HG02623 (cell line): ENCODE results near the gene MAMLD1.

ENCODE experiments used
- ATAC-seq: cut with Tn5 transposase; IDR thresholded peaks from one replicate; pipeline ENCODE4 v1.9.1; 2021; ENCODE audit warnings: moderate library complexity; ENCODE audit not compliant: unreplicated experiment

Gene MAMLD1

GRCh38 chrX:150352114-150352513 lies 11.0 kb upstream of the MAMLD1 start:
- ATAC-seq: no peak

- ATAC-seq: no peak
These were observed 10.5 kb upstream of the MAMLD1 start for GRCh38 chrX:150352581-150352980.

DNA sequence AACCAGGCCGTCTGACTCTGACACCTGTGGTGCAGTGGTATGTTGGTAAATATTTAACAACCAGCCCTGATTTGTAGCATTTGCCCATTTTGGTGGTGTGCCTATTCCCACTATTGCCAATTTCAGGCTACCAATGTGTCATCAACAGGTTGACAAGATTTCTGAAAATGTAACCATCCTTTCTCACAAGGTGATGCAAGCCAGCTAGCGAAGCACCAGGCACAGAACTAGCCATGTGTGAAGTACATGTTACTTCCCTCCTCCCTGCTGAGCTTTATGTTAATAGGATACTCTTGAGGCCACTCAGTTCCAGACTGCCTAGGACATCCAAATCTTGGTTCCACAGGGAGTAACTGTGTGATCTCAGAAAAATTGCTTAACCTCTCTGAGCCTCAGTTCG lies 7.2 kb upstream of the MAMLD1 start:
- no peak for ATAC-seq

- no peak for ATAC-seq
These were observed 5.3 kb upstream of the MAMLD1 start for GRCh38 chrX:150357790-150358189.

DNA sequence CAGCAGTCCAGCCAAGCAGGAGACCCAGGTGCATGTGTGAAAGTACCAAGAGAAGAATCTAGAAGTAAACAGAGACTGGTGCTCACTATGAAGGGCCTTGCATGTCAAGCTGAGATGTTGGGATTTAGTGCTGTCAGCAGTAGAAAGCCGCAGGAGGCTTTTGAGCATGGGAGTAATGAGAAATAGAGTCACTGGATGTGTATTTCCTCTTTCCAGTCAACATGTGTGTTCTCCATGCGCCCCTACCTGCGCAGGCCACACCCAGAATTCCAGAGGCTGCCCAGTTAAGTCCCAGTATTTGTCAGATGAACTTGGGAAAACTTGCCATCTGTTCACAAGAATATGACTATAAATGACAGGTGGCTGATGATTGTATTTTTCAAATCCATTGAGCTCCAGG lies 4.5 kb upstream of the MAMLD1 start:
- ATAC-seq: no peak

DNA sequence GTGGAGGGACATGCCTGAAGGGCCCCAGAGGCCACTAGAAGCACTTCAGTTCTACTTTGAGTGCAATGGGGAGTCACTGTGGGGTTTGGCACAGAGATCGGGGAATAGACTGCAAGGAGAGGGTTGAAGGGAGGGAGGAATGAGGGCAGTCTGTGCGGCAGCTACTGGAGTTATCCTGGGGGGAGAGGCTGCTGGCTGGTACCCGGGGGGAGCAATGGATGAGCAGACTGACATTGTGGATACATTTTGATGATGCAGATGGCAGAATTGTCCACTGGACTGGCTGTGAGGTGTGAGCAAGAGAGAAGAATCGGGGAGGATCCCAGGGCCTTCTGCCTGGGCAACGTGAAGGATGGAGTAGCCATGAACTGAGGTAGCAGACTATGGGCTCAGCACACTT lies 2.8 kb upstream of the MAMLD1 start:
- ATAC-seq: no peak

GRCh38 chrX:150361070-150361776 lies 1.9 kb upstream of the MAMLD1 start:
- no peak for ATAC-seq

DNA sequence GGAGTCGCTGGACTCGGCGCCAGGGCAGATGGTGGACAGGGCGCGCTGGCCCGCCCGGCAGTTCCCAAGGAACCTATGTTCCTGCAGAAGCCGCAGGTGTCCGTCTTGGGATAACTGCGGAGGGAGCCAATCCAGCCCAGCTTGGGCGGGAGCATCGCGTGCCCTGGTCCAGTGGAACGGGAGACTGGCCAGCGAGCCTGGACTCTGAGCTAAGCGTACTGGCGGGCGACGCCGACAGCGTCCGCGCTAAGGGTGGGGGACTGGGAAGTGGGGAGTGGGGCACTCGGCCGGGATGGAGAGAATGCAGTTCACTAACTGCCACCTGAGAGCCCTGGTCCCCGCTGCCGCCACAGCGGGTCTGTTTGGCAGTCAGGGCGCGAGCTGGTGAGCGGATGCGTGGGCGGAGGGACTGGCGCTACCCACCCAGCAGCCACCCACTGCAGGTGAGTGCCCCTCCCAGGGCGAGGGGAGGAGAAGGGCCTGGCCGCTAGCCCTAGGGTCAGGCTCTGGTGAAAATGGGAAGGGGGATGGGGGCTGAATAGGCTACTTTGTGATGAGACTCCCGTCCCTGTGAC lies 1.3 kb upstream of the MAMLD1 start:
- no peak for ATAC-seq

GRCh38 chrX:150363561-150364346 lies 637 bp downstream of the MAMLD1 start:
- no peak for ATAC-seq

GRCh38 chrX:150364347-150365050 lies 1.4 kb downstream of the MAMLD1 start:
- no peak for ATAC-seq

DNA sequence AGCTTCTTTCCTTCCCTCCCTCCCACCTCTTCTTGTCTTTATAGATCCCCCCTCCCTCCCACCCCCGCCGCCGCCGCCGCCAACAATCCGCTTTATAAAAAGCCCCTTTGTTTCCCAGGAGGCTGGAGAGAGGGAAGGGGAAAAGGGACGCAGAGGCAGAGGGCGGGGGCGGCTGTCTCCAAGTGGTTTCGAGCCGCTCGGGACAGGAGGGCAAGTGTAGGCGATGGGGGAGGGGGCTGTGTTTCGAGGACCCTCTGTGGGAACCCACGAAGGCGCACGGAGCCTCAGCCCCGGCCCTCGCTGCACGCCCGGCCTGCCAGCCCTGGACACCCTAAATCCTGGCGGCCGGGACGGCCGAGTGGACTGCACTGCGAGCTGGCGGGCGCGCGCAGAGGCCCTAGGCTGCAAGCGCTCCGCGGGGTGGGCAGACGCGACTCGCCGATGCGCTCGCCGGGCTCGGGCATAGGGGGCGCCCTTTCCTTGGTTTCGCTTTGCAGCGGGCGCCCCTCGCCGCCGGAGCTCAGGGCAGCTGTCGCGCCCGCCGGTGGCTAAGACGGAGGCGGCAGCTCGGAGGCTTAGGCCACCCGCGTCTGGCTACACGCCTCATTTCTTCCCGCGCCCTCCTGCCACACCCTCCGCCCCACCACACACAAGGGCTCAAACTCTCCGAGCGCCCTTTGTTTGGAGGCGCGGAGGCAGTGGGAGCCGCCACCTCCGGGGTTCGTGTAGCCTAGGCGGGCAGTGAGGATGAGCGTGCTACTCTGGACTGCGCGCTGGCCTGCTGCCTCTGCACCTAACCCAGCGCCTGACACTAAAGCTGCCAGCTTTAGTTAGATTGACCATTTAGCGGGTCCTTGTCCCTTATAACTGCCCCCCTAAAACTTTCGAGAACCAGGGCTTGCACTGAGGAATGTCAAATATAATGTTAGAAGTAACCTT lies 2.2 kb downstream of the MAMLD1 start:
- ATAC-seq: no peak

DNA sequence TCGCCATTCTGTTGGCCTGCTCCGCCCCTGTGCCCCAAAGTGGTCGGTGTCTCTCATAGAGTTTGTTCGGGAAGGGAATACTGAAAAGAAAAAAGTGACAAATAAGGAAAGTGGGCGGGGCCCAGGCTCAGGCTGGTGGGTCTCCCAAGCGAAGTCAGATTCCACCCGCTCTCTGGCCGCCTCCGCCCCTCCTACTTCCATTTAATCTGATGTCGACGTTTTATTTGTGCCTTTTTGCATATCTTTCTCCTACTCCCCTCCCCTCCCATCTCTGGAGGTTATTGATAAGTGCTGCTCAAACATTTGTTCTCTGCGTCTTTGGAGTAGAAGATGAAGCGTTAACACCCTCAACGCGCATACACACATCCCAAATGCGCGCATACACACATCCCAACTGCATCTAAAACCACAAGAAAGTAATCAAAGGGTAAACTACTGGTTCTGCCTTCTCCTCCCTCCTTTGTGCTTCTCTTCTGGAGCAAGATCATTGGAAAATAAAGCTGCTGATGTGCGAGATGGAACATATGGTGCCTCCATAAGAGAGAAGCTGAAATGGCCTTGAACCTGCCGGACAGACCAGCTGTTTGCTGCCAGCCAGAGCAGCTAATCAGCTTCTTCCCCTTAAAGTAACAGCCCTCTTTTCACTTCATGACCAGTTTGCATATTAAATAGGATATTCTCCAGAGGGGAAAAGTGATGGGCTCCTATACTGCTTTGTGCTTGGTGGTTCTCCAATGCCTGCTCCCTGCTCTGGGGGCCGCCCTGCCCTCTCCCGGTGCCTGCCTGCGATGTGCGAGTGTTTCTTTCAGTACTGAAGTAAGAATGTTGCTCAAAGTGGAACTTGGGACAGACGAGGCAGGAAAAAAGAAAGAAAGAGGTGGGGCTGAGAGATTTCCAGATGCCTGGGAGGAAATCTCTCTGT lies 3.1 kb downstream of the MAMLD1 start:
- ATAC-seq: no peak

DNA sequence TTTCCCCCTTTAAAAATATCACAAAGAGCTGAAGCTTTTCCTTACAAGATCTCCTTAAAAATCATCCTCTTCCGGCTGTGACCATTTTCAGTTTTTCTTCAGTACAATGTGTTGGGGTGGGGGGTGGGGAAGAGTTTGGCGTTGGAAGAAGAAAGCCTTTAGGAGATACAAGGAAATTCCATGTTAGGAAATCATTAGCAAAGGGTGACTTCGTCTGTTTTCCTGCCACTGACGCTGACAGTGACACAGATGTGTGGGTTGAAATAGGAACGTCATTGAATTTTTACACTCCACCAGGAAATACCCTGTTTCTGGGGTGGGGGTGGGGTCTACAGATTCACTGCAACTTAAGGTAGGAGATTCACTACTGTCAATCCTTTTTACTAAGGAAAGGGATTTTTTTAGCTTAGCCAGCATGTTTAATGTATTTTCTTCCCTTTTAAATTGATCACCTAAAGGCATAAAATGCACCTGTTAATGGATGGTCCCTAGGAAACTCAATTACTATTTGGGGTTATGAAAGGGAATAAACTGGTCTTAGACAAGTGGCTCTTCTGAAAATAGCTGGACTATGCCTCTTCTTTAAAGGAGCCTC lies 3.9 kb downstream of the MAMLD1 start:
- ATAC-seq: no peak

DNA sequence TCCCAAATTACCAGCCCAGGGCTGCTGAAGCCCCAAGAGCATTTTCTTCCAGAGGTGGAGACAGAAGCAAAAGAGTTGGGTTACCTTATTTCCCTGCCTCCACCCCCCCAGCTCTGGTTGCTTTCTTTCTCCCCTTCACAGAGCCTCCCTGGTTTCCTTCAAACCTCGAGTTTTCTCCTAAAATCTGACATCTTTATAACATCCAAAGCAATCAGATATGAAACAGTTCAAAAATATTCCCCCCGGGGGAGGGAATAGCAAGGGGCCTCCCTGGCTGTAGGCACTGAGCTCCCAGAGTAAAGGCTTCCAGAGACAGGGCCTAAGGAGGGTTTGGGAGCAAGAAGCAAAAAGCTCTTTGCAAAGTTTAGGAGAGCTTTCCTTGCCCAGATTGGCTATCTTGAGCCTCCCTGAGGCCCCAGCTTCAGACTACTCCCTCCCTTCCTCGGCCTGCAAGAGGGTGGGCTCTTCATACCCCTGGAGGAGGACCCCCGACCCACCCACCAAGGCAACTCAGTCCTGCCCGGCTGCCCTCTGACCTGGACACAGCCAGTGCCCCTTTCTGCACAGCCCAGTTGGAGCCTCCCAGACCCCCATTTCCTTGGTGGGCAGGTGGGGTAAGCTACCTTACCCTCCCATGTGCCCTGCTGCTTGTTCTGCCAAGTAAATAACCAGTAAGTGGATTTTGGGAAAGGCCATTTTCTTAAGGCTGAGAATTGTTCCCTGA lies 7.6 kb downstream of the MAMLD1 start:
- ATAC-seq: no peak

DNA sequence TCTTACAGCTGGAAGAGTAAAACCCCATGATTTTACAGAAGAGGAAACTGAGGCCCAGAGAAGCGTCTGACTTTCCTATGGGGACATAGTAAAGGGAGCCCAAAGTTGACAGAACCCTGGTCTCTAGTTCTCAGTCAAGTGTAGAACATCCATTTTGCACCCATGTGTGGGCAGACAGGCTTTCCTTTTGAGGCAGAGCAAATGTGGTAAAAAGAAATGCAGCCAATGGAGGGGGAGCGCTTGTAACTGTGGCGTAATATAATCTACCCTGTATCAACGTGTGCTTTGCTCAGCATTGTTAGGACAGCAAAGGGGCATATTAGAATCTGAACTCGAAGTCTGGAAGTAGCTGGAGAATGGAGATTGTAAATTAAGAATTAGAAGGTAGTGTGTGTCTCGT lies 8.8 kb downstream of the MAMLD1 start:
- no peak for ATAC-seq

DNA sequence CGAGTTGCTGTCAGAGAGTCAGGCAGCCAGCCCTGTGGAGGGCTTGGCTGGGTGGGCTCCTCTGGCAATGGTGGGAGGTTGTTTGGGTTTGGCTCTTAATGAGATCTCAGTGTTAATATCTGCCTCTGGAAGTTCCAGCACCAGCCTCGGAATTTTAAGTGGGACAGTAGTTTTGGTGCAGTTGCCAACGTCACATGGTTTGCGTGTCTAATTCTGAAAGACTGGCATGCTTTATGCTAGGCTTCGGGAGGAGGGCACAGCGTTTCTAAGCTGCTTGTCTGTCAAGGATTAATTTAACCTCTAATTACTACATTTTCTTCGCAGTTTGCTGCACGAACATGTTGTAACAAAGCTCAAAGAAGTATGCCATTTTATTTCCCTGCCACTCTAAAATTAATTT lies 9.2 kb downstream of the MAMLD1 start:
- ATAC-seq: no peak

- no peak for ATAC-seq
These were observed 9.6 kb downstream of the MAMLD1 start for GRCh38 chrX:150372756-150373155.

GRCh38 chrX:150375243-150375770 lies 12.2 kb downstream of the MAMLD1 start:
- ATAC-seq: no peak
